CD8-positive, alpha-beta memory T cell (primary cell): Measurements from ENCODE around the gene ABCG8. TPM values are rescaled to one million over a fixed set of nuclear protein-coding genes. Genes with fewer than 3 reads are reported as not detected.
A peak's percentile ranks its signal among the peaks of the same experiment; 100 is the strongest.

Experiments
- CTCF ChIA-PET: fragments of 350-600 bp; sonication (Branson Sonifier 250); formaldehyde crosslinking; loops from one replicate; lab custom pipeline; 2021; ENCODE audit warnings: antibody characterized with exemption; lab: Charles Lee
- POLR2A ChIA-PET: fragments of 350-600 bp; sonication (Branson Sonifier 250); formaldehyde crosslinking; loops from one replicate; lab custom pipeline; 2021; ENCODE audit warnings: antibody characterized with exemption; lab: Charles Lee
- DNase-seq, 5 donors: peaks; one replicate each; pipeline versions ENCODE4 v3.0.0 to v3.0.0-alpha.2; 2020 to 2022; ENCODE audit warnings: mixed read lengths in 1 of 5
- H3K27ac ChIP-seq: one replicate; pipeline ENCODE4 v1.7.0; 2013; ENCODE audit warnings: low read depth, mild to moderate bottlenecking, low read length, moderate library complexity
- H3K27me3 ChIP-seq: 2 replicates; pipeline ENCODE4 v1.7.0; 2013; ENCODE audit warnings: low read length, mild to moderate bottlenecking; ENCODE audit not compliant: insufficient read depth, poor library complexity, severe bottlenecking
- H3K36me3 ChIP-seq: 2 replicates; pipeline ENCODE4 v1.7.0; 2013; ENCODE audit warnings: mild to moderate bottlenecking, low read length, moderate library complexity; ENCODE audit not compliant: insufficient read depth
- H3K4me1 ChIP-seq: 2 replicates; pipeline ENCODE4 v1.7.0; 2013; ENCODE audit warnings: mild to moderate bottlenecking, low read length, moderate library complexity; ENCODE audit not compliant: insufficient read depth
- H3K4me3 ChIP-seq: 2 replicates; pipeline ENCODE4 v1.7.0; 2013; ENCODE audit warnings: mild to moderate bottlenecking, low read length
- H3K9me3 ChIP-seq: 2 replicates; pipeline ENCODE4 v1.7.0; 2013; ENCODE audit warnings: mild to moderate bottlenecking, low read length
- H3K27ac Mint-ChIP-seq, 8 donors: one replicate each; pipeline ENCODE4 v1.8.0; 2020 to 2021; ENCODE audit warnings: mixed read lengths in 8 of 8, mild to moderate bottlenecking in 6 of 8, inconsistent platforms in 3 of 8, moderate library complexity in 3 of 8
- H3K27me3 Mint-ChIP-seq, 2 donors: one replicate each; pipeline ENCODE4 v1.8.0; 2020 to 2021; ENCODE audit warnings: mixed read lengths in 2 of 2, mild to moderate bottlenecking in 1 of 2, moderate library complexity in 1 of 2
- H3K36me3 Mint-ChIP-seq, 3 donors: one replicate each; pipeline ENCODE4 v1.8.0; 2020 to 2021; ENCODE audit warnings: mixed read lengths in 3 of 3, inconsistent platforms in 1 of 3, mild to moderate bottlenecking in 1 of 3
- H3K4me1 Mint-ChIP-seq, 3 donors: one replicate each; pipeline ENCODE4 v1.8.0; 2020 to 2021; ENCODE audit warnings: mixed read lengths in 3 of 3, inconsistent platforms in 1 of 3, mild to moderate bottlenecking in 1 of 3
- H3K4me3 Mint-ChIP-seq, 7 donors: one replicate each; pipeline ENCODE4 v1.8.0; 2020 to 2021; ENCODE audit warnings: mixed read lengths in 7 of 7, mild to moderate bottlenecking in 6 of 7, moderate library complexity in 4 of 7, inconsistent platforms in 2 of 7
- H3K9me3 Mint-ChIP-seq, 5 donors: one replicate each; pipeline ENCODE4 v1.8.0; 2020 to 2022; ENCODE audit warnings: mixed read lengths in 5 of 5, mild to moderate bottlenecking in 3 of 5, moderate library complexity in 2 of 5, inconsistent platforms in 1 of 5
- polyA plus RNA-seq: library from polyadenylated mRNA; unstranded; fragments of 300-500 nt; fragmentation: Illumina TruSeq; gene quantifications from one replicate; pipeline ENCODE4 v1.2.3, GENCODE V29; 2021
- total RNA-seq, 2 experiments: library from RNA; stranded (reverse); gene quantifications; one replicate each; pipeline ENCODE4 v1.2.3, GENCODE V29; 2021

The ABCG8 gene
- total and polyA plus RNA-seq, 3 experiments from 2014 or later: not detected

DNA sequence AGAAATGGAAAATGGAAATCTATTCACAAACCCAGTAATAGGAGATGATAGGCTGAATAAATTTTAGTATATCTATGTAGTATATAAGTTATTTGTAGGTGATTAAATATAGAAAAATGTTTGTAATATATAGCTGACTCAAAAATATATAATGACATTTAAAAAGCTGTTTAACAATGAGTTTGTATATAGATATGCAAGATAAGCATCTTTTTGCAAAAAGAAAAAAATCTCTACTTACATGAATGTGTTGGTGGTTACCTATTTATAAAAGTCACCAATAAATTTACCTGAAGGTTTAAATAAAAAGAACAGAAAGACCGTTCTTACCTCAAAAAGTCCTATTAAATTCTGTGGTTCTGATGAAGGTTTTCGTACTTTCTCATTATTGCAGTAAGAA is 85.7 kb downstream of the ABCG8 start:
- H3K4me3 Mint-ChIP-seq: no peak overlapping the region
- H3K36me3 ChIP-seq: no peaks in the 10 kb centered on the region
- CTCF ChIA-PET: no interaction called here

DNA sequence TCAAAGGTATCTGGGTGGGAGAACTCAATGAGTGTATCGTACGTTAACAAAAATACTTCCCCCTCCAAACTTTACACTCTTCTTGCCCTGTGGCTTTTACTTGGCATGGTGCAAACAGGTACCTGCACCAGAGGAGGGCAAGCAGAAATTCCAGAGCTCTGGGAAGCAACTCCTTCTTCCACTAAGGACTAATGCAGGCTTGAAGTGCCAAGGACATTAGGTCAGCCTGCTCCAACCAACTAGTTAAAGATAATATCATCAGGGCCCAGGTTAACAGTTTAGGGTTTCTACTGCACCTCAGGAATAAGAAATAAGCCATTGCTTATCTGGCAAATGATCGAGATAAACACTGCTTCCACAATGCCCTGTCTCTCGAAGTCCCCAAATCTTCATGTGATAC is 86.7 kb downstream of the ABCG8 start:
- H3K27ac ChIP-seq: no peak overlapping the region
- no peaks in the 10 kb centered on the region for H3K27me3 ChIP-seq
- H3K27me3 Mint-ChIP-seq: no peaks in the 10 kb centered on the region
- ChIA-PET POLR2A (no interaction called here), CTCF (no interaction called here)
- H3K27ac Mint-ChIP-seq: no peak overlapping the region
- DNase-seq: no peak
- no peaks in the 10 kb centered on the region for H3K4me1 ChIP-seq
- no peaks in the 10 kb centered on the region for H3K9me3 Mint-ChIP-seq
- peaks cover 0 to 63% (median 23%) of the 10 kb centered on the region in 3 donors for H3K36me3 Mint-ChIP-seq
- peaks cover 15 to 31% (median 30%) of the 10 kb centered on the region in 3 donors for H3K4me1 Mint-ChIP-seq
- no peaks in the 10 kb centered on the region for H3K36me3 ChIP-seq
- H3K9me3 ChIP-seq: no peaks in the 10 kb centered on the region
- no peak overlapping the region for H3K4me3 ChIP-seq
- H3K4me3 Mint-ChIP-seq: no peak overlapping the region

More for the DNA sequence above, 85.7 kb downstream of the ABCG8 start:
- H3K27me3 ChIP-seq: no peaks in the 10 kb centered on the region
- H3K9me3 Mint-ChIP-seq: no peaks in the 10 kb centered on the region
- no peak for DNase-seq
- H3K27me3 Mint-ChIP-seq: no peaks in the 10 kb centered on the region
- H3K4me1 ChIP-seq: no peaks in the 10 kb centered on the region
- no peak overlapping the region for H3K27ac ChIP-seq
- H3K27ac Mint-ChIP-seq: no peak overlapping the region
- H3K4me1 Mint-ChIP-seq: peaks cover 15 to 25% (median 22%) of the 10 kb centered on the region in 3 donors
- POLR2A ChIA-PET: no interaction called here
- H3K4me3 ChIP-seq: no peak overlapping the region
- H3K36me3 Mint-ChIP-seq: peaks cover 0 to 59% (median 16%) of the 10 kb centered on the region in 3 donors
- no peaks in the 10 kb centered on the region for H3K9me3 ChIP-seq

DNA sequence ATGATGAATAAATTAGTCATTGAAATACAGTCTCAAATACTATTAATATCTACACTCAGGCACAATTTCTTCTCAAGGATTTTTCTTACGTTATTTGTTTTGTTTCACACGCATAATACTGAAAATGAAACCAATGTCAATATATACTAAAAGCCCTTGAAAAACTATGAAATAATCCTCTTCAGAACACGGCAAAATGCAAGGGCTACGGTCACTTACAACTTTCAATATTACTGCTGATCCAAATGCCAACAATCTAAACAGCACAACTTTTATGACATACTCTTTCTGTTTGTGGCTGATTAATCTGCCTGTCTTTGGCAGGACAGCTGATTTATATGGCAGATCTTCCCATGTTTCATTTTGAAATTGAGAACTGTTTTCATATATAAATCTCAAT is 88.7 kb downstream of the ABCG8 start:
- H3K36me3 Mint-ChIP-seq: peaks cover 0 to 65% (median 28%) of the 10 kb centered on the region in 3 donors
- peak overlapping the region in 7 of 8 donors; percentile 4 to 91 (median 86) for H3K27ac Mint-ChIP-seq
- peak overlapping the region; percentile 13 for H3K27ac ChIP-seq
- ChIA-PET CTCF (no interaction called here), POLR2A (no interaction called here)
- no peak for DNase-seq
- no peaks in the 10 kb centered on the region for H3K4me1 ChIP-seq
- H3K4me3 Mint-ChIP-seq: peak overlapping the region; percentile 32 to 87 (median 71)
- no peak overlapping the region for H3K4me3 ChIP-seq
- H3K36me3 ChIP-seq: no peaks in the 10 kb centered on the region
- H3K27me3 ChIP-seq: no peaks in the 10 kb centered on the region
- no peaks in the 10 kb centered on the region for H3K9me3 ChIP-seq
- H3K27me3 Mint-ChIP-seq: no peaks in the 10 kb centered on the region
- H3K4me1 Mint-ChIP-seq: peaks cover 15 to 31% (median 30%) of the 10 kb centered on the region in 3 donors
- no peaks in the 10 kb centered on the region for H3K9me3 Mint-ChIP-seq

DNA sequence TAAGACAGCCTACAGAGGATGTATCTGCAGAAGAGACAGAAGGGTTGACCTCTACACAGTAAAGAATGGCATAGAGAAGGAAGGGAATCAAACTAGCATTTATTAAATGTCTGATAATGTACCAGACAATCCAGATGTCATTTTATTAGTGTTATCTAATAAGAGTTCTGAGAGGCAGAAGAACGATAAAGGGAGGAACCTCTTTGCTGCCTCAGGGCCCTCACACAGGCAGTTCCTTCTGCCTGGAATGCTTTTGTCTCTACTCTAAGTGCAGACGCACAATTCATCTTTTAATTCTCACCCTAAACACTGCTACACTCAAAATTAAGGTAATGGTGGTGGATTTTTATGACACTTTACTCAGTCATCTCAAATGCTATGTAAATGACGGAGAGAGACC is 92.5 kb downstream of the ABCG8 start:
- H3K27ac ChIP-seq: no peak overlapping the region
- no peak overlapping the region for H3K4me3 Mint-ChIP-seq
- ChIA-PET CTCF (interaction anchor here (1.5 kb wide), 1 partner anchor 16 kb away, joined by 3 read pairs; no protein-coding TSS in a partner anchor), POLR2A (no interaction called here)
- H3K4me1 Mint-ChIP-seq: peaks cover 15 to 31% (median 30%) of the 10 kb centered on the region in 3 donors
- no peaks in the 10 kb centered on the region for H3K4me1 ChIP-seq
- no peak overlapping the region for H3K27ac Mint-ChIP-seq
- H3K4me3 ChIP-seq: no peak overlapping the region
- H3K27me3 Mint-ChIP-seq: no peaks in the 10 kb centered on the region
- H3K27me3 ChIP-seq: no peaks in the 10 kb centered on the region
- H3K9me3 ChIP-seq: no peaks in the 10 kb centered on the region
- no peaks in the 10 kb centered on the region for H3K9me3 Mint-ChIP-seq
- H3K36me3 ChIP-seq: peaks cover 12% of the 10 kb centered on the region
- DNase-seq: no peak
- peaks cover 0 to 59% (median 26%) of the 10 kb centered on the region in 3 donors for H3K36me3 Mint-ChIP-seq

Other genes with a start within 250 kb of the ABCG8 start
- 10 to 100 TPM; 45.8 to 48.7 TPM for gene THADA, start 242.9 kb upstream of the ABCG8 start, total RNA-seq
- gene THADA, start 242.9 kb upstream of the ABCG8 start, polyA plus RNA-seq: 12.2 TPM
- under 1 TPM; 0.48 to 0.49 TPM for gene PLEKHH2, start 201.7 kb upstream of the ABCG8 start, total RNA-seq
- not detected for gene PLEKHH2, start 201.7 kb upstream of the ABCG8 start, polyA plus RNA-seq
- gene C1GALT1C1L, start 162.5 kb upstream of the ABCG8 start, total RNA-seq: under 1 TPM in 1 of 2 experiments, not detected in 1; 0.20 TPM
- gene C1GALT1C1L, start 162.5 kb upstream of the ABCG8 start, polyA plus RNA-seq: not detected
- gene DYNC2LI1, start 64.9 kb upstream of the ABCG8 start, total RNA-seq: 10 to 100 TPM; 12.7 to 14.2 TPM
- gene DYNC2LI1, start 64.9 kb upstream of the ABCG8 start, polyA plus RNA-seq: 5.3 TPM
- gene ABCG5, start 132 bp upstream of the ABCG8 start, total RNA-seq: not detected
- not detected for gene ABCG5, start 132 bp upstream of the ABCG8 start, polyA plus RNA-seq
- 100 to 1,000 TPM; 164 to 166 TPM for gene LRPPRC, start 157.0 kb downstream of the ABCG8 start, total RNA-seq
- gene LRPPRC, start 157.0 kb downstream of the ABCG8 start, polyA plus RNA-seq: 41.0 TPM